CD4-positive, alpha-beta T cell treated with Interferon gamma for 1 hour (primary cell): ENCODE data around the gene ITPRIP.

Experiments used
- DNase-seq: peaks from one replicate; pipeline ENCODE4 v3.0.0-alpha.2; 2020

The ITPRIP gene

DNA sequence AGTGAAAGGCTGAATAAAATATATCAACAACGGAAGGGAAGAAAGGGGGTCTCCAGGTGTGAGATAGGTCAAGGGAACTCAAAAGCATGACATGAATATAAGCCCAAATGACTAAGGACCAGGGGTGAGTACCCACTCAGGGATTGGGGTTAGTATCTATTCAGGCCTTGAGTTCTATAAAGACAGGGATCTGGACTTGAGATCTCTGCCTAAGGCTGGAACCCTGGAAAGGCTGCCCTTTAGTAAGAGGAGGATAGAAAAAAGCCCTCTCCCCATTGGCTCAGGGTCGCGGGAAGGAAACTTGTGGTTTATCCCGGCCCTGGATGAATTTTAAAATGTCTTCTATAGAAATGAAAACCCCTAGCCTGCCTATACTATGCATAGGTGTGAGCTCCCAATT, 2.4 kb upstream of the ITPRIP start:
- no peak for DNase-seq

DNA sequence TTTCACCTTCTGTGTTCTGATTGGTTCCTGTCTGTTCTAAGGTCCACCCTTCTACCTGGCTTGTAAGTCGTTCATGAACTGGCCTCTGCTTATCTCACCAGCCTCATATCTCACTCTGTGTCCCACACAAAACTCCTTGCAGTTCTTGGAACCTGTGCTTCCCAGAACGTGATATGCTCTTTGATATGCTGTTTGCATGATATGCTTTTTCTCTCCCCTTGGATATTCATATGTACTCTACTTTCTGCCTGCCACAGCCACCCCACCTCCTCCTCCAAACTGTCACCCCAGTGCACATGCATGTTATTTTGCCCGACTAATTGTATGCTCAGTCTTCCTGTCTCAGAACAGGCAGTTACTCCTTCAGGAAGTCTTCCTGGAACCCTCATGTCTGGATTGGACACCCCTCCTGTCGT, 1.9 kb upstream of the ITPRIP start:
- no peak for DNase-seq

DNA sequence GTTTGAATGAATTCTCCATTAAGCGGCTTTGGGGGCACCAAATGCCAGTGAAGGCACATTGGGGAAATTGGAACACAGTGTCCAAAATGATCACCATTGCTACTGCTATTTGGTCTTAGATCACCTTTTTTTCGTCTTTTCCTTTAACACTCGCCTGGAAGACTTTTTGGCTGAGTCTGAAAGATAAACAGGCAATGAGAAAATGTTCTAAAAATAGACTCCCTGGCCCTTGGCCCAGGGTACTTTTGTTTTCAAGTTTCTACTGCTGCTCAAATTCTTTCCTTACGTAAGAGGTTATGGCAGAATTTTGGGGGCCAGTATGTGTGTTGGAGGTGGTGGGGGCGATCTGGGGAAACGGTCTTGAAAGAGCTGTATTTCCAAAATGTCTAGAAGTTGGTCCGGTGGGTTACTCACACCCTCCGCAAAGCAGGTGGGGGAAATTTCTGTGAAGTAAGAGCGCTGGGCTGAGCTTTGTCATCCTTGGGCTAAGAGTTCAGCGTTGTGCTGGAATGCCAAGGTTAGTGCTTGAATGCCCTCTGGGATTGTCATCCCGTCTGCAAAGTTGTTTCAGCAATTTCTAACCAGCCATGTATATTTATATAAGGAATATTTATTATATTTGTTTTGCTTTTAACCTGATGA, 1.3 kb upstream of the ITPRIP start:
- DNase-seq = no peak

DNA sequence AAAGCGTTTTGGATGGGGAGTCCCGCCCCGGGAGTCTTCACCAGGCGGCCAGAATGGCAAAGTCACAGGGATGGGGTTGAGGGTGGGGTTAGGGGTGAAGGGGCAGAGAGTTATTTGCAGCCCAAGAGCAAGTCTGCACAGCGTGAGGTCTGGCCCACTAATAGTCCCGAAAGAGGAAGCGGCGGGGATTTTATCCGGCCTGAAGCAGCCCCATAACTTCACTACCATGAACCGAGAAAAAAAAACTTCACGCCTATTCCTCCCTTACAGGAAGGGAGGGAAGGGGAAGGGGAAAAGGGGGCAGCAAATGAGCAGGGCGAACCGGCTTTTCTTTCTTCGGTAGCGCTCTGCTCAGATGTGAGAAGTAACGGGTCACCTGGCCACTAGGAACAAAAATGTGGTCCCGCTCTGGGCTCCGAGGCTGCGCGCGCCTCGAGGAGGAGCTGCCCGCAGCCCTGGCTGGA, 712 bp downstream of the ITPRIP start:
- peak; percentile 58 for DNase-seq

DNA sequence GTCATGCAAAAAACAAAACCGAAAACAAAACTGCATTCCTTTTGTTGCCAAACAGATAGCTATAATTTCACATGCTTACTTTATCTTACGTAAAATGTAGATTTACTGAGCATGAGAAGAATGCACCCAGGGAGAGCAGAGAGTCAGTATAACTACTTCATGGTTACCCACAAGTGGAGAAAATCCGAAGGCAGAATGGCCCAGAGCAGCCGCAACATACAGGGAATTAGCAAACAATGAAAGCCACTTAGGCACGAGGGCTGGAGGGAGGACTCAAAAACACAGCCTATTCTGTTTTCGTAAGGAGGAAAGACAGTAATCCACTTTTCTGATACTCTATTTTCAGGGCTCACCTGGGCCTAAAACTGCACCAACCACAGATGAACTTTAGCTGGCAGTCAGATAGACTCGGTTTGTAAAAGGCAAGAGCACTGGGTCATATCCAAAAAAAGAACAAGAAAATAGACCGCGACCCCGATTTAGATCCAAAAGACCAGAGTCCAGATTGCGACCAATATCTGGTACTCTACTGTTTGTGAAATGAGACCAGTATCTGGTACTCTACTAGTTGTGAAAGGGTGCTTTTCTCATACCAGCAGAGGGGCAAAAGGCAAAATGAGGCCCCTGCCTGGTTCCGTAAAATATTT, 1.3 kb downstream of the ITPRIP start:
- no peak for DNase-seq

DNA sequence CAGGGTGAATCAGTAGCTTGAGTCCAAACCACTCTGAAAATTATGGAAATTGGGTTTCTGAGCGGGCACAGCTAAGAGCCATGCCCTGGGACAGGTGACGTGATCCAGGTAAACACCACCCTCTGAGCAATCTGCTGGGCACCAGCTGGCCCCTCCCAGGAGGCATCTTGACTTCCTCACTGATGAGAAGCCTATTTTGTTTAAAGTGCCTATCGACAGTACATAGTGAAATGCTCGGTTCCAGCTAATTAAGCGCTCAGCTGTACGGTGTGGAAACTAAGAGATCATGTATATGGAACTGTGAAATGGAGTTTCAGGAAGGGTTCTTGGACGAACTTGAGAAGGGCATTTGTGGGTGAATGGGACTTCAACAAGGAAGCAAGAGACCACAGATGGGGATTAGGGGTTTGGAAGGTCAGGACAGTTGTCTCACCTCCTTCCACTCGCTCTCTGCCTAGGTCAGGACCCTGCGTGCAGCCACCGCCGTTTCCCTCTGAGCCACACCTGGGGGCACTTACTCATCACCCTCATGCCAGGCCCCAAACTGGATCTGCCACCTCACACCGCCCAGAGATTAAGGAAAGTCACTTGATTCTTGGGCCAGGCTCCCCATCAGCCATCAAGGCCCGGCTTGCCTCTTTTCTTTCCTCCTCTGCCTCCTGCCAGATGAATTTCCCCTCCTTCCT, 3.2 kb downstream of the ITPRIP start:
- no peak for DNase-seq

DNA sequence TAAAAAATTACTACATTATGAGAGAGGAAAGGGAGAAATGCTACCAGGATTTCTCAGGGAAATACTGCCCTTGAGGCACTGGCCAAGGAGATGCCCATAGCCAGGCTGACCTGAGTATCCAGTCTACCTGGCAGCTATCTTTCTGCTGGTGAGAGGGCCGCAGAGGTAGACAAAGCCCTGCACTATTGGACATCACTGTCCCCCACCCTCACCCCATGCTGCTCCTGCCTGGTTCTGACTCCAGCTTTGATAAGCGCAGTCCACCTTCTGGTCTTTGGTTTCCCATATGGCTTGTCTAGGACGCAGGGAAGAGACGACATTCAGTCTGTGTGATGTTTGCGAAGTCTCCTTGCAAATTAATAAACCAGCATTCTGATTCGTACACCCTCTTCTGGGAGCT, 3.7 kb downstream of the ITPRIP start:
- no peak for DNase-seq

DNA sequence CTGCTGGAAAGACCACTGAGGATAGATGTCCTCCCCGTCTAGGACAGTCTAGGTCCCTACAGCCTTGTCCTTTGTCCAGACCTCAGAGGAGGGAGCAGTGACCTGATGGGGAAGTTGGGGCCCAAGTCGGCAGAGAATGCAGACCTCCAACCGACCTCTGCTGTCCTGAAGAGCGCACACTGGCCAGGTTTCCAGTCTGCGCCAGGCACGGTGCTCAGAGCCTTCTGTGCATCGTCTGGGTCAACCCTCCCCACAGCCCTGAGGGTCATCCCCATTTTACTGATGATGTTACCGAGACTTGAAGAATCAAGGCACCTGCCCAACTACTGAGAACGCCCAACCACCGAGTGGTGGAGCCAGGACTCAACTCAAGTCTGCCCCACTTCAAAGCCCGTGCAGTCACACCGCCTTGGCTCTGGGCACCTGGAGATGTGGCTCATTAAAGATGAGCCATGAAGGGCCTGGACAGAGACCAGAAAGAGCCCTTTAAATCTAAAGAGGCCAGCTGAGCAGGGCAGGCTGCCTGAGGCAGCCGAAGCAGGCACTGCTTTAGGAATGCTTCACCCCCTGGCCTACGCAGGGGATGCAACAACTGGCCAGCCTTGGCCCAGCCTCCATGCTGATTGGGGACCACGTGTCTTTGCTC, 4.4 kb downstream of the ITPRIP start:
- no peak for DNase-seq

DNA sequence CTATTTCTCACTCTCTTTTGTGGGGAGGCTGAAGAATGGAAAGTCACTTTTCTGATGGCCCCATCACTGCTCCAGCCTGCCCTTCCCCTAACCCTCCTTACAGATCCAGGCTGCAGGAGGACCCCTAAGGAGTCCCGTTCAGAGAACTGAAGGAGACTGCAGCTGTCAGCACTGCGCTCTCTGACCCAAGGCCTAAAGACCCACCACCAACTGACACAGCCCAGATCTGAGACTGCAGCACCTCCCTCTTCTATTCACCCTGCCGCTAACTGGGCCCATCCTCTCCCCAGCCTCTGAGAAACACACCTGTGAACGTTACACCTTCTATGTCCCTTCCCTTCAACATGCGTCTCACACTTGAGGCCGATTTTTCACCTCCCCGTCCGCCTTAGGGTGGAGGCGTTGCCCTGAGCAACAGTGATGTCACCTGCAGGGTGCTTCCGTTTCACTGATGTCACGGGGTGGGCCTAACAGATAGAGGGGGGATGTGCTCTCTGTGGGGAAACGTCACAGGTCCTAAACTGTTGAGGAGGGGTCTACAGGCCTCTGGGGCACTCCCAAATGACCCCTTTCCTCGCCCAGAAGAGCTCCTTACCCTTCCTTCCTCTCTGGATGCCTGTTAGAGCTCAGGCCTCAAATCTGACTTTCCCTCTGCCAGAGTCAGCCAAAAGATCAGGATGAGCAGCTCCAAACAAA, 5.1 kb downstream of the ITPRIP start:
- DNase-seq = peak; percentile 85

DNA sequence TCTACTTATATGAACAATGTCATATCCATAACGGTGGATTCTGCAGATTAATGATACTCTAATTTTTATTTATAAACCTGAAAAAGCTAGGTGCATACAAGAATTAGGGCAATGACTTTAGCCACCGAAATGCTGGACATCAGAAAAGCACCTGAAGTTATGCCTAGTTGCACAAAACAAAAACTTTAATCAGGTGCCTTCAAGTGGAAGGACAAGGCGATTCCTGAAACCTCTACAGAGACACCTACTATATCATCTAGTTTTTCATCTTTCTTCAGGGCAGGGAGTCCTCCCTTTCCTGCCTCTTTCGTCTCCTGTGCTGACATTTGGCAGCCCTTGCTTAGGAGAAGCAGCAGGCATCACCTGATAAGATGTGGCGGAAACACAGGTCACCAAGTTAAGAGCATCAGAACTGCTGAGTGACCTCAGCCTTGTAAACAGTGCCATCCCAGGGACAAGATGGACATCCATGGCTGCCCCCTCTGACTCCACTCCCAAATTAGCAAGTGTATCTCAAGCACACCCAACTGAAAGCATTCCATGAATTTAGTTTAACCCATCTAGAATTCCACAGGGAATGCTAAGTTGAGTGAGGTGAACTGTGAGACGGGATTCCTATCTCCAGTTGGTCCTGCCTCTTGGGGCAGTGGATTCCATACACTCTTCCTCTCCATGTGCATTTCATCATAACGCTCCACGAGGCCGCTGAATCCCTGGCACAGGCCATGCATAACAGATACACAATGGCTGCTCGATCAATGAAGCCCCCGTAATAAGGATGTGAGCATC, 5.8 kb downstream of the ITPRIP start:
- no peak for DNase-seq

DNA sequence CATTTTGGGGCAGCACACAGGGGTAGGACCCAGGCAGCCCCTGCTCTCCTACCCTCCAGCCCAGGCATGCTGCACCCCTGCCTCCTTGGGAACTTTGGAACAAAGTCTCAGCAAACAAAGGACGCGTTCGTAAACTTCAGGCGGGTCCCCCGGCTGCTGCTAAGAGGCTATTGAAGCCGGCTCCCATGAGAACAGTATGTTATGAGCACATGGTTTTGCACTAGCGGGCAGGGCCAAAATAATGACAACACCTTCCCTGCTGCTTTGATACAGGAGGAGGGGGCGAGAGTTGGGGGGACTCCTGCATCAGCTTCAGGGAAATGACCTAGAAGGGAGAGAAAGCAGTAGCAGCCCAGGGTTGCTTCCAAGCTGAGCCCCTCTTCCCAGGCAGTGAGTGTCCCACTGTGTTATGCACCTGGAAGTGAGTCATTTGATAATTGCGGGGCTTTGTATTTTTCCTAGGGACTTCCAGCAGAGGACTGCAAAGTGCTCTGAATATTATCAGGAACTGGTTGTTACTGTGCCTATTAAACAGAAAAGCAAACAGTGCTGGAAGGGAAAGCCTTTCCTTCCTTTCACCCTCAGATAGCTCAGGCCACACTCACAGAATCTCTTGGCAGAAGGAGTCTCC, 6.9 kb downstream of the ITPRIP start:
- no peak for DNase-seq

DNA sequence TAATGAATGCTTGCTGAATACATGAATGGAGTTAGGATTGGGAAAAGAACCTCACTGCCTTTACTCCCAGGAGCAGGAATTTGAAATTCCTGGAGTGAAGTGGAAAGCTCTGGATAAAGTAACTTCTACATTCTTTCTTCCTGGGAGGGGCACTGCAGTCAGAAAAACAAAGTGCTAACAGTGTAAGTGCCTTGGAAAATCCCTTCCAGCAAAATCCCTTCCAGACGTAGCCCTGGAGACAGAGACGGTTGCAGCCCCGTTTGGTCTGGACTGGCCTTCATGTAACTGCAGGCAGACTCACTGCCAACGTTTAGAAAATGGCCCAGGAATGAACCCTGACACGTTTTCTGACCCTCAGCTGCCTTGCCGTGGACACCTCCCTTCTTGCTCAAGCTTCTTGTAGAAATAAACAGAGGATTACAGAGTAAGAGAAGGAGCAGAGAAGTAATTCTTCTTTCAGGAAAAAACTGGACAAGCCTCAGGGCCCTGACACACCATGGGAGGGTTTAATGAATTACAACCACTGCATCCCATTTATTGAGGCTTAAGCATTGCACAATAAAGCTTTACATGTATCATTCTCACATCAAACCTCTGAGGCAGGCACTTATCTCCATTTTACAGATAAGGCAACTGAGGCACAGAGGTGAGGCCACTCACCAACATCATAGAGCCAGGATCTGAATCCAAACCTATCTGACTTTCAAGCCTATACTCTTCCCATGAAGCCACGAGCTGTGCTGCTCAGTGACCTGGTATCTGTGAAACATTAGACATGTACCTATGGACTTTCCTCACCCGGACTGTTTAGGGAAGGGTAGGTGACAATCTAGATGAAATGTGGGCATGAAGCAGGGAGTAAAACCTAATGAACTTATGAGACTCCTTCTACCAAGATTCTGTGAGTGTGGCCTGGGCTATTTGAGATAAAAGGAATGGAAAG, 7.8 kb downstream of the ITPRIP start:
- DNase-seq = no peak

DNA sequence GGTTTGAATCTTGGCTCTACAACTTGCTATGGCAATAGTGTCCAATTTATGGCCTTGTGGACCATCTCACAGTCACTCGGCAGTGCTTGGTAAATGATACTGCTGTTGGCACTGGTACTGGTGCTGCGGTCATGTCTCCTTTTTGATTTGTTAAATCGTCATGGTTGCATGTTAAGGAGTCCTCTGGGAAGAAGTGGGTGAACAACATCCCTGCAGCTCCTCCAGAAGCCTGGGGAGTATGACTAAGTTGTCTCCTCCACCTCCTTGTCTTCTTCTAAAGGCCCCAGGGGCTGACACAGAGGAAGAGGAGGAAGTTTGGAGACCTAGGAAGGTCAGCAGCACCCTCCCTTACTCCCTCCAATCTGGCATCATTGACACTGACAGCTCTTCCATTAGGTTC, 8.5 kb downstream of the ITPRIP start:
- DNase-seq = no peak

DNA sequence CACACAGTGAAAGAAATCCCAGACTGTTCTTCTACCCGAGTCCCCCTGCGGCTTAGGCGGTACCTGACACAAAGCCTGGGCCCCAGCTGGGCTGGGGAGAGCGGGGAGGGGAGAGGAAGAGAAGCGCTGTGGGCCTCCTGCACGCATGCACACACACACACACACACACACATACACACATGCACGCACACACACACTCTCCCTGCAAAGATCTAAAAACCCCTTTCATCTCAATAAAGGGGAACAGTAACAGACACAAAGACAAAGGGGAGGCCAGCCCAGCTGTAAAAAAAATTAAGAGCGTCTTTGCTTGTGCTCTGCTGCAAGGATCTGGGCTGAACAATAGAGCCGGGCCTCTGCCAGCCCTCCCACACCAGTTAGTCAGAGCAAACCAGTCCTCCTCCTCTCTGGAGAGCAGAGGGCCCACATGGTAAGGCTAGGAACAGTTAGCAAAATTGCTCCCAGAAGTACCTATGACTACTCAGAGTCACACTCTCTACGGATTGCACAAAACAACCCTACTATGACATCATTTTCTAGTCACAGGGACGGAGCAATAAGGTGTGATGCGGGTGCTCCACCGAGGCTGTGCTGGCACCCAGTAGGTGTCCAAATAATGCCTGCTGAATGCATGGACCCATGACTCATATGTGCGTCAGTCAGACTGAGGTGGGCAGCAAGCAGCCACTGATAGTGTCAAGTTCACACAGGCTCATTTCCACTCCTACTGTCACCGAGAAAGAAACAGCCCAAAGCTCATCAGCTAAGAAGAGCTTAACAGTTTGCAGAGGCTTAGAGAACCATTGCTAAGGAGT, 9.2 kb downstream of the ITPRIP start:
- DNase-seq = peak; percentile 85

DNA sequence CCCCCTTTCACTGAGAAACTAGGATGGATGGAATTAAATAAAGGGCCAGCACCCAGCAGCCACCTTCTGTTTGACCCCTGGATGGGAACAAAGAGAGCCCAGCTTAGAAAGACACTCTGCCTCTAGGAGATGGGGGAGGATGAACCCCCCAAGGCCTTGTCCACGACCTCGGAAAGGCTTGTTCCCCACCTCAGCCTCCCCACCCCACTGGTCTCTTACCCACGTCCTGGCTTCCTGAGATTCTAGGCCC, 9.7 kb downstream of the ITPRIP start:
- no peak for DNase-seq

DNA sequence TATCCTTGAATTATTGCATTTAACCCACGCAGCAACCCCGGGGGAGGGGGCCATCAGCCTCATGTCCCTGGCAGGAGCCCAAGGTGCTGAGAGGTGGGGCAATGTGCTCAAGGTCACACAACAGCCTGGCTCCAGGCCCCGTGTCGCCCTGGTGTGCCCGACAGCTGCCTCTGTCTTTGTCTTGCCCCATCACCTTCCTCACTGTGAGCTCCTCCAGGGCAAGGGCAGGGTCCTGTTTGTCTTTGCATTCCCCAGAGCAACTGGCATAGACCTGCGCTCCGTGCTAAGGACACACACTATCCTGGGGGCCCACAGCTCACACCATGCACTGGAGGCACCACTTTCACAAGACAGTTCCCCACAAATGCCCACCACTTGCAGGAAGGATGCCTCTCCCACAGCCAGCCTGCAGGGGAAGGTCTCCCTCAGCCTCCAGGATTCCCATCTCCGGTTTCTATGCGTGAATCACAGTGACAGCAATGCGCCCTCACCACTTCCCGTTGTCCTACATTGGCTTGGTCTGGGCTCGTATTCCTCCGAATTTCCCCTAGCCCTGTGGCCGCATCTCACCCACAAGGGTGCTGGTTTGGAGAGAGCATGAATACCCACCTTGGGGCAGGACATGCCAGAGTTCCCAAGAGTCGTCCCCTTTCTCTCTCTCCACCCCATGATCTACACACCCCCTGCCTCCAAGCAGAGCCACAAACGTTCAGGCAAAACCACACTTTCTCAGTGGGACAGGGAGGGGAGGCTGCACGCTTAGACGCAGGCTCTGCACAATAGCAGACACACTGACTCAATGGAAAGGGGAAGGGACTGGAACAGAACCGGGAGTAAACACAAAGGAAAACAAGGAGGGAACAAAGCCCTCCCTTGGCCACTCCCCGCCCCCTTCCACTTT, 10.3 kb downstream of the ITPRIP start:
- no peak for DNase-seq

DNA sequence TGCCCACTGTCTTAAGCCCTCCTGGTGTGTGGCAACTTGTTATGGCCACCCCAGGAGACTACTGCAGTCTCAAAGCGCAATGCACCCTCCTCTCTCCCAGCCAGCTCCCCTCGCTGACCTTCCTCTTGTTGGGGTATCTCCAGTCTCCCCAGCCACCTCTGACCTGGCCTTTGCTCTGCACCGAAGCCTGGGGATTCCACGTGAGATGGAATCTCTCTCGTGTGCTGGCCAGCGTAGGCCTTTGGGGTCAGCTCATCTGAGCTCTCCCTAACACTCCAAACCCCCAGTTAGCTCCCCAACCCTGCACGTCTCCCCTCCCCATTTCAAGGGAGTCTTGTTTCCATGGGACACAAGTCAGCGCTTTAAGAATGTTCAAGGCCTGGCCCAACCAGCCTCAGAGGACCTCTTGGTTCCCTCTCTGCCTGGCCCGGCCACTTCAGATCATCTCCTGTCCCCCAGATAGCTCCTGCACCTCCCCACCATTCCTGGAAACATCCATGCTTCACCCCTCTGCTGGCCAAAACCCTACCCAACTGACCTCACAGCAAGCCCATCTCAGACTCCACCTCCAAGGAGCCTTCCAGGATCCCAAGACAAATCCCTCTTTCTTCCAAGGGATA, 11.2 kb downstream of the ITPRIP start:
- DNase-seq = no peak
